Neuronal stem cell (in vitro differentiated cells): Measurements from ENCODE around the gene LTBP1.

Source experiments
- DNase-seq: peaks from one replicate; pipeline ENCODE4 v3.0.0-alpha.2; 2013; ENCODE audit warnings: low spot score
- H2AFZ ChIP-seq: one replicate; pipeline ENCODE4 v1.6.1; 2013; ENCODE audit warnings: mild to moderate bottlenecking, low read length, inconsistent platforms
- H2AK5ac ChIP-seq: 2 replicates; pipeline ENCODE4 v1.6.1; 2013; ENCODE audit warnings: low read depth, mild to moderate bottlenecking, inconsistent platforms, low read length, moderate library complexity, mixed read lengths
- H2BK120ac ChIP-seq: 2 replicates; pipeline ENCODE4 v1.6.1; 2013; ENCODE audit warnings: low read depth, mild to moderate bottlenecking, inconsistent platforms, low read length, moderate library complexity, mixed read lengths
- H2BK12ac ChIP-seq: one replicate; pipeline ENCODE4 v1.6.1; 2013; ENCODE audit warnings: low read length, inconsistent platforms
- H2BK15ac ChIP-seq: 2 replicates; pipeline ENCODE4 v1.6.1; 2013; ENCODE audit warnings: mild to moderate bottlenecking, low read length, inconsistent platforms, mixed read lengths
- H2BK5ac ChIP-seq: one replicate; pipeline ENCODE4 v1.6.1; 2013; ENCODE audit warnings: inconsistent platforms, mild to moderate bottlenecking, low read length, moderate library complexity
- H3K14ac ChIP-seq: one replicate; pipeline ENCODE4 v1.6.1; 2013; ENCODE audit warnings: low read length, inconsistent platforms
- H3K18ac ChIP-seq: 2 replicates; pipeline ENCODE4 v1.6.1; 2013; ENCODE audit warnings: low read length, inconsistent platforms
- H3K23ac ChIP-seq: 2 replicates; pipeline ENCODE4 v1.6.1; 2013; ENCODE audit warnings: low read depth, mild to moderate bottlenecking, mixed read lengths, low read length, inconsistent platforms; ENCODE audit not compliant: poor library complexity
- H3K27ac ChIP-seq: replicated peaks from 3 replicates; pipeline ENCODE4 v1.5.1; 2013; ENCODE audit warnings: low read length, inconsistent platforms
- H3K27me3 ChIP-seq, 3 experiments: 2 replicates each; pipeline ENCODE4 v1.6.1; 2013; ENCODE audit warnings: low read length in 3 of 3, mild to moderate bottlenecking in 2 of 3, inconsistent platforms in 1 of 3, low read depth in 1 of 3, mixed read lengths in 1 of 3, moderate library complexity in 1 of 3; ENCODE audit not compliant: control insufficient read depth in 3 of 3, insufficient read depth in 3 of 3
- H3K36me3 ChIP-seq, 2 donors: replicated peaks in 1 of 2; 2 replicates each; pipeline ENCODE4 v1.6.1; 2013; ENCODE audit warnings: low read length in 2 of 2; ENCODE audit not compliant: control insufficient read depth in 2 of 2, insufficient read depth in 2 of 2
- H3K4ac ChIP-seq: 2 replicates; pipeline ENCODE4 v1.6.1; 2013; ENCODE audit warnings: inconsistent platforms, mild to moderate bottlenecking, low read length, moderate library complexity
- H3K4me1 ChIP-seq, 2 donors: 1 replicate in 1 of 2; 2 replicates in 1 of 2; pipeline ENCODE4 v1.6.1; 2013; ENCODE audit warnings: low read length in 2 of 2, low read depth in 1 of 2; ENCODE audit not compliant: control insufficient read depth in 2 of 2, insufficient read depth in 1 of 2
- H3K4me2 ChIP-seq: one replicate; pipeline ENCODE4 v1.6.1; 2013; ENCODE audit warnings: mild to moderate bottlenecking, low read length, inconsistent platforms; ENCODE audit not compliant: insufficient read depth, poor library complexity, severe bottlenecking
- H3K4me3 ChIP-seq, 2 donors: 2 replicates each; pipeline ENCODE4 v1.5.1; 2013; ENCODE audit warnings: low read length in 2 of 2, mild to moderate bottlenecking in 2 of 2, inconsistent platforms in 1 of 2, moderate library complexity in 1 of 2
- H3K79me1 ChIP-seq: one replicate; pipeline ENCODE4 v1.6.1; 2013; ENCODE audit warnings: low read depth, mild to moderate bottlenecking, inconsistent platforms, low read length, moderate library complexity
- H3K9ac ChIP-seq: one replicate; pipeline ENCODE4 v1.6.1; 2013; ENCODE audit warnings: mild to moderate bottlenecking, low read depth, low read length, inconsistent platforms; ENCODE audit not compliant: poor library complexity
- H3K9me3 ChIP-seq, 2 donors: replicated peaks in 1 of 2; 2 replicates each; pipeline versions ENCODE3 to v1.6.1; 2013; ENCODE audit warnings: low read length in 2 of 2, mild to moderate bottlenecking in 2 of 2, inconsistent platforms in 1 of 2, low read depth in 1 of 2, mixed read lengths in 1 of 2, moderate library complexity in 1 of 2; ENCODE audit not compliant: control insufficient read depth in 2 of 2, insufficient read depth in 1 of 2
- H4K8ac ChIP-seq: one replicate; pipeline ENCODE4 v1.6.1; 2013; ENCODE audit warnings: low read depth, mild to moderate bottlenecking, inconsistent platforms, low read length, moderate library complexity
- H4K91ac ChIP-seq: one replicate; pipeline ENCODE4 v1.6.1; 2013; ENCODE audit warnings: low read length, low read depth, mild to moderate bottlenecking, inconsistent platforms; ENCODE audit not compliant: poor library complexity
- WGBS, 2 donors: extraction: QIAGEN DNeasy Blood & Tissue Kit; methylation state at CpG; one replicate each; pipeline ENCODE4 v1.1.7; 2013; ENCODE audit warnings: missing lambda C conversion rate in 2 of 2, mixed read lengths in 1 of 2; ENCODE audit not compliant: insufficient read length in 2 of 2, insufficient replicate concordance in 1 of 2; ENCODE audit errors: extremely low coverage in 2 of 2; 5-methylcytosine and 5-hydroxymethylcytosine counted together

Gene LTBP1

DNA sequence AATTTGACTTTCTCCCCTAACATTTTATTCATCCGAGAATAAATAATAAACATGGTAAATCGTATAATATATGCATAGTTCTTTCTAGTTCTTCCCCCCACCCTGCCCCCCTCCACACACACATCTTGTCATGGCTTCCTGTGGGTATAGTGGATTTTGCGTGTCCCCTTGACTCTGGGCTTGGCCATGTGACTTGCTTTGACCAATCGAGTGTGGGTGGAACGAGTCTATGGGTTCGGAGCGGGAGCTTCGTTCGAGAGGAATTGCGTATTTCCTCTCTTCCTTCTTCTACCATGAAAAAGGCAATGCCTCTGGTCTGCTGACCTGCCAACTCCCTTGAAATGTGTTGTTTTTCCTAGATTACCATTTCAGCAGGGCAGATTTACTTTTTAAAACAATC is 175.2 kb downstream of the LTBP1 start:
- Histone ChIP-seq H2BK15ac (no peak overlapping the region), H3K4ac (no peak overlapping the region), H3K4me1 (peaks cover 0 to 2% of the 10 kb centered on the region in 2 donors), H2AK5ac (no peak overlapping the region), H3K23ac (no peak overlapping the region), H2AFZ (no peak overlapping the region), H2BK120ac (no peak overlapping the region), H2BK12ac (no peak overlapping the region), H4K8ac (no peak overlapping the region), H3K9me3 (no peaks in the 10 kb centered on the region), H3K27me3 (no peaks in the 10 kb centered on the region), H3K36me3 (peaks cover 0 to 2% of the 10 kb centered on the region in 2 donors), H3K18ac (no peak overlapping the region), H3K4me2 (no peak overlapping the region), H3K79me1 (no peaks in the 10 kb centered on the region), H4K91ac (no peak overlapping the region), H3K27ac (no peak overlapping the region), H3K9ac (no peak overlapping the region), H3K4me3 (no peak overlapping the region), H3K14ac (no peak overlapping the region), H2BK5ac (no peak overlapping the region)
- no CpG with 5 or more reads among the region's 10 CpGs for WGBS, 2 donors
- no peak for DNase-seq

DNA sequence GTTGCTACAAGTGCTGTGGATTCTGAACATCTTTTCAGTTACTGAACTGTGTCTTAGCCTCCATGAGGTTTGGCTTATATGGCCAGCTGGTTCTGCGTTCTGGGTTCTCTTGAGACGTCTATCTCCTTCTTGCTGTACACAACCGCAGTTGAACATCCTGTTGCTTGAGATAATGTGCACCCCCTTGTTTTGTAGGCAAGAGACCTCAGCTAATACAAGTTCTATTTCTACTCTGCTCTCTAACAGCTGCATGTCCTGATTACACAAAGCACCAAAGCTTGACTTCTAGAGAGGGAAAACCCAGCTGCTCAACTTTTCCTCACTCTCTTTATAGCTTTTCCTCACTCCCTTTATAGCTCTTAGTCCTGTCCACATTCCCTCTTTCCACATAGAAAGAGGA is 176.0 kb downstream of the LTBP1 start:
- Histone ChIP-seq H3K27ac (no peak overlapping the region), H4K8ac (no peak overlapping the region), H2BK5ac (no peak overlapping the region), H2AK5ac (no peak overlapping the region), H2AFZ (no peak overlapping the region), H3K4me2 (no peak overlapping the region), H3K79me1 (no peaks in the 10 kb centered on the region), H3K14ac (no peak overlapping the region), H3K4me3 (no peak overlapping the region), H3K18ac (no peak overlapping the region), H3K9me3 (no peaks in the 10 kb centered on the region), H2BK120ac (no peak overlapping the region), H3K9ac (no peak overlapping the region), H3K4me1 (peaks cover 0 to 2% of the 10 kb centered on the region in 2 donors), H2BK12ac (no peak overlapping the region), H2BK15ac (no peak overlapping the region), H3K36me3 (peaks cover 0 to 2% of the 10 kb centered on the region in 2 donors), H3K4ac (no peak overlapping the region), H4K91ac (no peak overlapping the region), H3K23ac (no peak overlapping the region), H3K27me3 (no peaks in the 10 kb centered on the region)
- DNase-seq, result no peak
- whole genome bisulfite sequencing, 2 donors, result no CpG with 5 or more reads among the region's 3 CpGs

DNA sequence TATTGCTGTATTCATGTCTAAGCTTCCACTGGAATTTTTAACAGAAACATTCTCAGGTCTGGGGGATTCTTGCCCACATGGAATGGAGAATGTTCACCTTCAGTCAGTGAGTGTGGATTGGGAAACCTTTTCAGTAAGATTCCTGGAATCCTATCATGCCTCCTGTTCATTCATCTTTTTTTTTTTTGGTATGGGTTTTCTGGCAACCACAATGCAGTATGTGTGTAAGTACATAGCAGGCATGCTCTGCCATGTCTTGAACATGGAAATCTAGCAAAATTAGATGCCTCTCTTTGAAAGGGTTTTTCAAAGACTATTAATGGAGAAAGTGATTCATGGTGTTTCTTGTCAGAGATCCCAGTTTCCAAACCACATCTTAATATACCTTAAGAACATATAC is 176.5 kb downstream of the LTBP1 start:
- Histone ChIP-seq H2BK120ac (no peak overlapping the region), H4K91ac (no peak overlapping the region), H3K4me2 (no peak overlapping the region), H2BK15ac (no peak overlapping the region), H3K4ac (no peak overlapping the region), H3K23ac (no peak overlapping the region), H2AFZ (no peak overlapping the region), H4K8ac (no peak overlapping the region), H2BK5ac (no peak overlapping the region), H3K27ac (no peak overlapping the region), H3K79me1 (no peaks in the 10 kb centered on the region), H3K4me3 (no peak overlapping the region), H3K9ac (no peak overlapping the region), H3K4me1 (peaks cover 0 to 2% of the 10 kb centered on the region in 2 donors), H3K18ac (no peak overlapping the region), H2AK5ac (no peak overlapping the region), H2BK12ac (no peak overlapping the region), H3K27me3 (no peaks in the 10 kb centered on the region), H3K9me3 (no peaks in the 10 kb centered on the region), H3K36me3 (peaks cover 0 to 2% of the 10 kb centered on the region in 2 donors), H3K14ac (no peak overlapping the region)
- no peak for DNase-seq

DNA sequence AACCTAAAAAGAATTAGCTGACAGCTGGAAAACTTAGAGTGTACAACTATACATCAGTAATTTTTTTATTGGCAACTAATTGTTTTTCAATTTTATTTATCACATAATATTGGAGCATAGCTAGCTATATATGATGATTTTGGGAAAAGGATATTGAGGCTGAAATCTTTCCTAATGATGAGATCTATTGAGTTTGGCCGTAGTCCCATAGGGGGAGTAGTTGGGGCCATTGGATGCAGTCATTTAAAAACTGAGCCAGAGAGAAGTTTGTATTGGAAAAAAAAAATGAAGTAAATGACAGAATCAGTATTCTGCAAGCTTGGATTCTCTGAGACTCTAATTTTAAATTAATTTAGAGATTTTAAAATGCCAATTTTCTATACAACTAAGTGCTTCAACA is 179.8 kb downstream of the LTBP1 start:
- Histone ChIP-seq H3K23ac (no peak overlapping the region), H2BK15ac (no peak overlapping the region), H4K91ac (no peak overlapping the region), H3K4me1 (no peaks in the 10 kb centered on the region), H3K9me3 (no peaks in the 10 kb centered on the region), H3K9ac (no peak overlapping the region), H3K27me3 (no peaks in the 10 kb centered on the region), H2BK5ac (no peak overlapping the region), H4K8ac (no peak overlapping the region), H3K27ac (no peak overlapping the region), H3K18ac (no peak overlapping the region), H3K14ac (no peak overlapping the region), H2AK5ac (no peak overlapping the region), H3K4ac (no peak overlapping the region), H3K4me2 (no peak overlapping the region), H2AFZ (no peak overlapping the region), H2BK120ac (no peak overlapping the region), H3K79me1 (no peaks in the 10 kb centered on the region), H3K36me3 (no peaks in the 10 kb centered on the region), H3K4me3 (no peak overlapping the region), H2BK12ac (no peak overlapping the region)
- WGBS, 2 donors, result no CpG with 5 or more reads among the region's 1 CpG
- no peak for DNase-seq
